Thyroid gland (tissue), 4 donors: Measurements from ENCODE around the gene HYAL1.

ENCODE experiments used
- POLR2A ChIP-seq, 2 donors: fragments of 450-650 bp; IDR thresholded peaks; one replicate each; pipeline ENCODE4 v1.6.1; 2017; ENCODE audit warnings: antibody characterized with exemption in 2 of 2, mild to moderate bottlenecking in 2 of 2, moderate library complexity in 1 of 2
- TF ChIP-seq, protein P1 (sequence below), 6 experiments: fragments of 200-600 bp in 3 of 6; fragments of 450-650 bp in 3 of 6; sonication (generic) in 3 of 6; IDR thresholded peaks; one replicate each; pipeline ENCODE4 v1.5.1; 2016 to 2019; ENCODE audit warnings: antibody characterized with exemption in 6 of 6, mild to moderate bottlenecking in 2 of 6, inconsistent platforms in 1 of 6, moderate library complexity in 1 of 6

DNA sequence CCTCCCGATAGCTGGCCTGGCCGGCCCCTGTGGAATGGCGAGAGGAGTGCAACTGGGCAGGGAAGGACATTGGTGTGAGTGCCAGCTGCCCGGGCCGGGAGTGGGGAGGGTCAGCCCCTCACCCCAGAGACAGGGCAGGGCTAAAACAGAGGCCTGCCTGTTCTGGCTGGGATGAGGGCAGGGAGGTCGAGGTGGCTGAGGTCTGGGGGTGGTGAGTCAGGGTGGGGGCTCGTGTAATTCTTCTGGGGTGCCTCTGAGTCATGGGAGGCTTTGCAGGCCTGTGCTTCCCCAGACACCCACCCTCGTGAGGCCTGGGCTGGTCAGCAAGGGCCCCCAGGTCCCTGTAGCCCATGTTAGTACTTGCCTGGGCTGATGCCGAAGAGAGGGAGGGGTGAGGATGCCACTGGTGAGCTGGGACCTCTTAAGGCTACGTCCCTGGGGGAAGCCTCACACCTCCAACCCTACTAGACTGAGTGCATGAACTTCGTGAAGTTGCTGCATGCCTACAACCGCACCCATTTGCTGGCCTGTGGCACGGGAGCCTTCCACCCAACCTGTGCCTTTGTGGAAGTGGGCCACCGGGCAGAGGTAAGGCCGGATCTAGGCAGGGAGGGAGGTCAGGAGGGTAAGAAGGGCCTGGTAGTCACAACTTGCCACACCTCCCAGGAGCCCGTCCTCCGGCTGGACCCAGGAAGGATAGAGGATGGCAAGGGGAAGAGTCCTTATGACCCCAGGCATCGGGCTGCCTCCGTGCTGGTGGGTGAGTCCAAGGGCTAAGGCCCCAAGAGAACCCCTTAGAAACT, 32.8 kb downstream of the HYAL1 start:
- TF ChIP-seq, protein P1, sequence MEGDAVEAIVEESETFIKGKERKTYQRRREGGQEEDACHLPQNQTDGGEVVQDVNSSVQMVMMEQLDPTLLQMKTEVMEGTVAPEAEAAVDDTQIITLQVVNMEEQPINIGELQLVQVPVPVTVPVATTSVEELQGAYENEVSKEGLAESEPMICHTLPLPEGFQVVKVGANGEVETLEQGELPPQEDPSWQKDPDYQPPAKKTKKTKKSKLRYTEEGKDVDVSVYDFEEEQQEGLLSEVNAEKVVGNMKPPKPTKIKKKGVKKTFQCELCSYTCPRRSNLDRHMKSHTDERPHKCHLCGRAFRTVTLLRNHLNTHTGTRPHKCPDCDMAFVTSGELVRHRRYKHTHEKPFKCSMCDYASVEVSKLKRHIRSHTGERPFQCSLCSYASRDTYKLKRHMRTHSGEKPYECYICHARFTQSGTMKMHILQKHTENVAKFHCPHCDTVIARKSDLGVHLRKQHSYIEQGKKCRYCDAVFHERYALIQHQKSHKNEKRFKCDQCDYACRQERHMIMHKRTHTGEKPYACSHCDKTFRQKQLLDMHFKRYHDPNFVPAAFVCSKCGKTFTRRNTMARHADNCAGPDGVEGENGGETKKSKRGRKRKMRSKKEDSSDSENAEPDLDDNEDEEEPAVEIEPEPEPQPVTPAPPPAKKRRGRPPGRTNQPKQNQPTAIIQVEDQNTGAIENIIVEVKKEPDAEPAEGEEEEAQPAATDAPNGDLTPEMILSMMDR (IDR thresholded peaks at IDR 0.05) = no peak
- no peak for TF ChIP-seq POLR2A (IDR thresholded peaks at IDR 0.05)
